GM12865 (cell line): ENCODE results near the gene PDE4B.
"Not testable (repeated sequence)": the region's sequence is repeated elsewhere in the genome, so short reads cannot be mapped to it uniquely, and the experiment has no call there.

ENCODE experiments used
- DNase-seq: peaks from one replicate; pipeline ENCODE4 v3.0.0; 2010; ENCODE audit warnings: low read depth
- H3K4me3 ChIP-seq: 2 replicates; pipeline ENCODE4 v1.5.1; 2011; ENCODE audit warnings: mild to moderate bottlenecking, low read depth, low read length, control low read depth
- TF ChIP-seq, protein P1 (sequence below): IDR thresholded peaks from 2 replicates; pipeline ENCODE4 v1.5.1; 2011; ENCODE audit warnings: low read length, control low read depth, low read depth, inconsistent platforms; ENCODE audit not compliant: insufficient read depth; ENCODE audit errors: missing control alignments

The PDE4B gene

DNA sequence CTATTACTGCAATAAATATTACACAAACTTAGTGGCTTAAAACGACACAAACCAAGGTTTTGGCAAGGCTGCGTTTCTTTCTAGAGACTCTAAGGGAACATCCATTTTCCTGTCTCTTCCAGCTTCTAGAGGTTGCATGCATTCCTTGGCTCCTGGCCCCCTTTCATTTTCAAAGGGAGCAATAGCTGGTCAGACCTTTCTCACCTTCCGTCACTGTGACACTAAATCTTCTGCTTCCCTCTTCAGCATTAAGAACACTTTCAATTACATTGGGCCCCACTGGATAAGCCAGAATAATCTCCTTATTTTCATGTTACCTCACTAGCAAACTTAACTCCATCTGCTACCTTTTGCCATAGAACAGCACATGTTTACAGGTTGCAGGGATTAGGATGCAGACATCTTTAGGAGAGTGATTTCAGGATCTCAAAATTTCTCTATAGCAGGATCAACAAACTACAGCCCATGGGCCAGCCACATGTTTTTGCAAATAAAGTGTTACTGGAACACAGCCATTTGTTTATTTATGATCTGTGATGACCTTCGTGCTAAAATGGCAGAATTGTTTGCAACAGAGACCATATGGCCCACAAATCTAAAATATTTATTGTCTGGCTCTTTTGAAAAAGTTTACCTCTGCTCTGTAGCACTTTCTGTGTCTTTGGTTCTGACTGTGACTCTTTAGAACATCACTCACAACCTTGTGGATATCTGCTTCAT, 519.7 kb downstream of the PDE4B start:
- no peak overlapping the region for H3K4me3 ChIP-seq
- TF ChIP-seq, protein P1, sequence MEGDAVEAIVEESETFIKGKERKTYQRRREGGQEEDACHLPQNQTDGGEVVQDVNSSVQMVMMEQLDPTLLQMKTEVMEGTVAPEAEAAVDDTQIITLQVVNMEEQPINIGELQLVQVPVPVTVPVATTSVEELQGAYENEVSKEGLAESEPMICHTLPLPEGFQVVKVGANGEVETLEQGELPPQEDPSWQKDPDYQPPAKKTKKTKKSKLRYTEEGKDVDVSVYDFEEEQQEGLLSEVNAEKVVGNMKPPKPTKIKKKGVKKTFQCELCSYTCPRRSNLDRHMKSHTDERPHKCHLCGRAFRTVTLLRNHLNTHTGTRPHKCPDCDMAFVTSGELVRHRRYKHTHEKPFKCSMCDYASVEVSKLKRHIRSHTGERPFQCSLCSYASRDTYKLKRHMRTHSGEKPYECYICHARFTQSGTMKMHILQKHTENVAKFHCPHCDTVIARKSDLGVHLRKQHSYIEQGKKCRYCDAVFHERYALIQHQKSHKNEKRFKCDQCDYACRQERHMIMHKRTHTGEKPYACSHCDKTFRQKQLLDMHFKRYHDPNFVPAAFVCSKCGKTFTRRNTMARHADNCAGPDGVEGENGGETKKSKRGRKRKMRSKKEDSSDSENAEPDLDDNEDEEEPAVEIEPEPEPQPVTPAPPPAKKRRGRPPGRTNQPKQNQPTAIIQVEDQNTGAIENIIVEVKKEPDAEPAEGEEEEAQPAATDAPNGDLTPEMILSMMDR, result no peak
- no peak for DNase-seq

DNA sequence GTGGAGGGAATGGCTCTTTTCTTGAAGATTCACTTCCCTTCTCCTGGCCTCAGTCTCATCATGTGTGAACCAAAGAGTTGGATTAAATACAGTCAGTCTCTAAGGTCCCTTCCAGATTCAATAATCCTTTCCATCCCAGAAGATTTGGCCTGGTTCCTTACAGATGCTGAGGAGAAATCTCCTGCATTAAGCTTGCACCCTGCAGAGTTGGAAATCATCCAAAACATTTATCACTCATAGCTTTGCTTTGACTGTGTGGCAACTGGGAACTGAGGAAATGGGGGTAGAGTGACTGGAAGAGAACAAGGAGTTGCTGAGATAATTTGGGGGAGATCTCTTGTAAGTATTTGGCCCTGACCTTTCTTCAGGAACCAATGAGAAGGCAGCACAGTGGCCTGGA, 520.7 kb downstream of the PDE4B start:
- TF ChIP-seq, protein P1, result no peak
- no peak overlapping the region for H3K4me3 ChIP-seq
- no peak for DNase-seq

DNA sequence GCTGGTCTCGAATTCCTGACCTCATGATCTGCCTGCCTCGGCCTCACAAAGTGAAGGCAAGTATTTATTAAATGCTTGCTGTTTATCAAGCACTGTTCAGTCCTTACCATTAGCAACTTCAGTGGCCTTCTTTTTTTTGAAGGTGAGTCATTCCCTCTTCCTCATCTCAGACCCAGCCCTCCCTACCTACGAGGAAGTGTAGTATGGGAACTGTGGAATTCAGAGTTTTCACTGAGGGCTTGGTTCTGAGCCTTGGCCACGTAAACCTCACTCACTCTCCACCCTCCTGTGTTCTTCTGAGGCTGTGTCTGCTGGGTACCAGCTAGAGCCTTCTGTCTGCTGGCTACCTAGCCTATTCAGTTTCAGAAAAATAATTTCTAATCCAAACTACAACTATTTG, 523.0 kb downstream of the PDE4B start:
- TF ChIP-seq, protein P1, result no peak
- no peak for DNase-seq
- no peak overlapping the region for H3K4me3 ChIP-seq

DNA sequence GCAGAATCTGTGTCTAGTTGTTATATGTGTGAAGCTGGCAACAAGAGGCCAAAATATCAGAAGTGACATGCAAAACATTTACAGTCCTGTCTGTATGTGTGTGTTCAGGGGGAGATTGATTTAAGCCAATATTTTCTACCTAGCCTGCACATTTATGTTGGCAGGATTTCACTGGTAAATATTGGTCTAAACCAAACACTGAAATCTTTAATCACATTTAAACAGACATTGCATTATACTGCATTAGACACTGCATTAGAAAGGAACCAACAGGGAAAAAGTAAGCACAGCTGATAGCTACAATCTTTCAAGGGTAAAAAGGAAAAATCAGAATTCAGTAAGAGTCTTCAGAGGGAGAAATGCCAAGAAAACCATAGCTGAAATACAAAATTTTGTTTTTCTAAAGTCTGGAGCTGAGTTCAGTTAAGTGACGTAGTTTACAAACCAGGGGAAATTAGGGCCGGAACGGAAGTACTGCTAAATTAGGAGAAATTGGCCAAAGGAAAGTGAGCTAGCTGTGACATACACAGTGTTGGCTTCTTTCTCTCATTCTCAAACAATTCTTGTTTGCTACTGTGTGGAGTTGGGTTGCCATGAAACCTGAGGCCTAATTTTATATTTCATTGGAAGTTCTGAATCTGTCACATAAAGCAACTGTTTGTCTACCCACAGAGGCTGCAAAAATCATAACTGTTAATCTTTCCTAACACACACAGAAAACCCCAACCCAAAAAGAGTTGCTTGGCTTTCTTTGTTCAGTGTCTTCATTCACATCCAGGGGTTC, 524.0 kb downstream of the PDE4B start:
- no peak for DNase-seq
- TF ChIP-seq, protein P1, result no peak
- no peak overlapping the region for H3K4me3 ChIP-seq

DNA sequence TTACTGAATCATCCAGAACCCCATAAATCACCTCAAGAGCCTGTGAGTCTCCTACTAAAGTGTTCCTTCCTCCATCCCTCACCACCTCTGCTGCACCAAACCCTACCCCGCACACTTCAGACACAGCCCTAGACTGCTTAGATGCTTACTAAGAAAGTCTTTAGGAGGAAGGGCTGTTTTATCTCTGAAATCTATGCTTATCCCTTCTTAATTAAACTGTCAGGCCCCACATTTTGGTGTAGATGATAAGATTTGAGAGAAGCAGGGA, 524.5 kb downstream of the PDE4B start:
- no peak for DNase-seq
- TF ChIP-seq, protein P1, result no peak
- H3K4me3 ChIP-seq, result no peak overlapping the region

DNA sequence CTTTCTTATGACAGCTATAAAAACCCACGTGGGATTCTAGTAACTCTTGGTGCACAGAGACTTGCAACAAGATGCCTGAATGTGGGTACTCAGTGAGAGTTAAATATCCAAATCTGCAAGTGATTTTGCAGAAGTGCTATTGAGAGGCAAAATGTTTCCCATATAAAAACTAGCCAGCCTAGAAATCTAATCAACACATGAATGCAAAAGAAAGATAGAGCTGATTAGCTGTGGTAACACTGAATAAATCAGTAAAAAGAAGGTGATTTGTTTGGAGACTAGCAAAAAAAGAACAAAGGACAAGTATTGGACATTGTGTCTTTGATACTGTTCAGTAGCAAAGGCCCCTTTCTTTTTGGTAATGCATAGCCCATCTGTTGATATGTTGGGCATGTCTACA, 527.5 kb downstream of the PDE4B start:
- TF ChIP-seq, protein P1, result no peak
- no peak for DNase-seq
- H3K4me3 ChIP-seq, result no peak overlapping the region

DNA sequence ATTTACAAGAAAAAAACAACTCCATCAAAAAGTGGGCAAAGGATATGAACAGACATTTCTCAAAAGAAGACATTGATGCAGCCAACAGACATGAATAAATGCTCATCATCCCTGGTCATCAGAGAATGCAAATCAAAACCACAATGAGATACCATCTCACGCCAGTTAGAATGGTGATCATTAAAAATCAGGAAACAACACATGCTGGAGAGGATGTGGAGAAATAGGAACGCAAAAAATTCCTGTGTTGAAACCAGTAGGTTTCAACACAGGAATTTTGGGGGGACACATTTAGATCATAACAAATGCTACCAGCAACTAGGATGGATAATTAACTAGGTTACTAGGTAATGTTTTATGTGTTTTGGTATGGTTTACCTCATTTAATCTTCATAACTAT, 529.8 kb downstream of the PDE4B start:
- not testable (repeated sequence) for DNase-seq, H3K4me3 ChIP-seq
